LoVo (cell line): ENCODE results near the gene TNS4.

Experiments
- DNase-seq: peaks from one replicate; pipeline ENCODE4 v3.0.0-alpha.2; 2016; ENCODE audit warnings: low spot score

The TNS4 gene

DNA sequence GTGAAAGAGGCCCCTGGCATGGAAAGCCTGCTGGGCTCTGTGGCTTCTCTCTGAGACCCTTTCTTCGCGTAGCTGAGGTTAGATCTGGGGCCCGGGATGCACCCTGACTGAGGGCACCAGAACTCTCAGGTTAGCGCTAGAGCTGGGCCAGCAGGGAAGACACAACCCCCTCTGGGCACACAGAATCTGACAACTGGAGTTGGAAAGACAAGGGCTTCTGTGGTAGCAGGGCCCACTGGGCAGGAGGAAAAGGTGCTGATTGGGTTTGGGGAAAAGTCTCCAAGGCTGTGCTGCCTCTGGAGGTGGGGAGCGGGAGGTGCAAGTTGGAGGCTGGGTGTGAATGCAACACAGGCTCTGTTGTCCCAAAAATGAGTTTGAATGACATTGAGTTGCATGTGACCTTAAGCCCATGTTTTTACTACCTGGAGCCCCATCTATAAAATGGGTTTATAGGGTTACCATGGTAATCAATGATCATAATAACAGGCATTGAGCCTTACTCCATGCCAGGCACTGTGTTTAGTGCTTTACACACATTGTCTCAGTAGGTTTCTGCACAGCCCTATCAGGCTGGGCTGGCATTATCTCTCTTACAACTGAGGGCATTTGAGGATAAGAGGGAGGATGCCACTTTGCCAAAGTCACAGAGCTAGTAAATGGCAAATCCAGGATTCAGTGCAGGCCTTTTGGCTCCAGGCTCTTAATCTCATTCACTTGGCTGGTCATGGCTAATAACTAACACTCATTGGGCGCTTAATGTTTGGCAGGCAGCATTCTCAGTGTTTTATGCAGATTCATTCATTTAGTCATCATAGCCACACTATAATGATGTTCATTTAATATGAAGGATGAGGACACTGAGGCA, 67.6 kb downstream of the TNS4 start:
- peak; percentile 12 for DNase-seq

DNA sequence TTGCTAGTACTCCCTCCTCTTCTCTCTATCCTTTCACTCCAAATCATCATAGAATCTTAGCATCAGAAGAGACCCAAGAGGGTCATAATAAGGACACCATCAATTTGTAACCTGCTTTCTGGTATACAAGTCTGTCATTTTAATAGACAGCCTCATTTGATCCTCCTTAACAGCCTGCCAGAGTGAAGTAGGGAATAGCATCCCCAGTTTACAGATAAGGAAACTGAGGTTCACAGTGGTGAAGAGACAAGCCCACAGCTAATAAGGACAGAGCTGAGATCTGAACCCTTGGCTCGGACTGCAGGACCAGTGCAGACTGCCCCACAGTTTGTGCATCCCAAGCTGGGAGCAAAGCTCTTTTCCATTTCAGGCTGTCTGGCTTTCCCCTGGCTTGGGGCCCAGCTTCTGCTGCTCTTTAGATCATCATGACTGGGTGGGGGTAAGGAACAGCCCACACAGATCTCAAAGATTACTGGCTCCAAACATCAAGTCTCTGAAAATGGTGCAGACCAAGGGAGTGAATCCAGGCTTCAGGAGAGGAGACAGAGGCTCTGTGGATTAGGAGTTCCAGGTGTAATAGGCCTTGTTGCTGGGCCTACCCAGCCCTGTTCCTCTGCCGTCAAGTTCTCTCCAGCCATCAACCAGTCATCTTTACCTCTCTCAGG, 68.4 kb downstream of the TNS4 start:
- no peak for DNase-seq

DNA sequence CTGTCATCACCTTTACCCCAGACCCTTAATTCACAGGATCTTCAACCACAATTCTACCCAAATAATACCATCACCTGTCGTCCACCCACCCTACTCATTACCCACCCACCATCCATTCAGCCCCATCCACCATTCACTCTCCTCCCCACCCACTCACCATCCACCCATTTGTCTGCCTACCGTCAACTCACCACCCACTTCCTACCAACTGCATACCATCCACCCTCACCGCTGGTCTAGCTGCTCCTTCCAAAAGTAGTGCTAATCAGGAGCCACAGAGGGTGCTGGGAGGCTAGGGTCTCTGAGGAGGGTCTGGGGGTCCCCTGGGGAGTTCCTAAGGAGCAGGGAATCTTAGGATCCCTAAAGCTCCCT, 70.2 kb downstream of the TNS4 start:
- no peak for DNase-seq

DNA sequence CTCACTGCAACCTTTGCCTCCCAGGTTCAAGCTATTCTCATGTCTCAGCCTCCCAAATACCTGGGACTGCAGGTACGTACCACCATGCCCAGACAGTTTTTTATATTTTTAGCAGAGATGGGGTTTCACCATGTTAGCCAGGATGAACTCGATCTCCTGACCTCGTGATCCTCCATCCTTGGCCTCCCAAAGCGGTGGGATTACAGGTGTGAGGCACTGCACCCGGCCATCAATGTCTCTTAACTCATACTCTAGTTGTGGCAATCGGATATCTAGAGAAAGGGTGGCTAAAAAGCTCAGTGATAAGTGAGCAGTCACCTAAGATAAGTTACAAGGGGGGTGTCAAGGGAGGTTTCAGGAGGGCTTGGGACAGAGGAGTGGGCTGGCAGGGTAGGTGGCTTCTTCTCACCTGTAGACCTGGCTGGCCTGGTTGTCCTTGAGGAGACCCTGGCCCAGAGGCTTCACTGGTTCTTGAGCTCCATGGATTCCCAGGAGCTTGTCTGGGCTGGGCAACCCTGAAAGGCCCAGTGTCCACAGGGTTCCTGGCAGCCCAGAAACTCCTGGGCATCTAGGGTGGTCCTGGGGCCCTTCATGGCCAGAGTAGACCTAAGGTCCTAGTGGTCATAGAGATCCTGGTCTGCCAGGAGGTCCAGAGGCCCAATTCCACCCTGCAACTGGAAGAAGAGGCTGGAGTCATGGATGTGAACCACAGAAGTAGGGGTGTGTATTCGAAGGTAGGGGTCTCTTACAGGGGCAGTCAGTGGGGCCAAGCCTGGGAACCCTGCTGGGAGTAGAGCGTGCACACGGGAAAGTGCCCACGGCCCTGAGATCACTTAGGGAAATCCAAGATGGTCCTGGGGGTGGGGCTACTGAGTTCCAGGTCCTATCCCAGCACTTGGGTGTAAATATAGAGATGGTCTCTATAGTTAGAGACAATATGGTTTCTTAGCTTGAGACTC, 70.9 kb downstream of the TNS4 start:
- no peak for DNase-seq

DNA sequence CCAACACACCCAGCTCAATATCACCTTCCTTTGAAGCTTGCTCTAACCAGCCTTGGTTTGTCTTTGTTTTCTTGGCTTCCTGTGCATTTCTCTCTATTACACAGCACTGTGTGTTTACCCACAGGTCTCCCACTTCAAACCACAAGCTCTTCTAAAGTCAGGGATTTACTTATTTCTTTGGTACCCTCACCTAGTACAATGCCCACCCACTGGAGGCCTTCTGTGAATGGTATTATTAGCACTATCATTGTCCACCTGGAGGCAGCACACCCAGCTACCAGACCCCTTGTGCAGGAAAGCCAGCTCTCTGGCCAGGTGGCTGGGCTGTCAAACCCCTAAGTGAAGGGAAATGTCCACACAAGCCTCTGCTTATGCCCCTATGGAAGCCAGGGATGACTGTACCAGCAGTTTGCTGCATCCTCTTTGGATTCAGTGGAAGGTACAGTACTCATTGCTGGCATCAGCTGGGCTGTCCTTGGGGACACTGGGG, 74.4 kb downstream of the TNS4 start:
- no peak for DNase-seq
